Type B pancreatic cell (in vitro differentiated cells): ENCODE measurements around the gene STX2. TPM values are rescaled to one million over a fixed set of nuclear protein-coding genes. Genes with fewer than 3 reads are reported as not detected.

Source experiments
- DNase-seq: peaks from one replicate; pipeline ENCODE4 v3.0.0; 2021; ENCODE audit warnings: mixed read lengths; ENCODE audit not compliant: unreplicated experiment; ENCODE audit errors: extremely low spot score
- H3K27ac Mint-ChIP-seq: 2 replicates; pipeline ENCODE4 v1.8.0; 2021; ENCODE audit warnings: mild to moderate bottlenecking, mixed read lengths
- H3K27me3 Mint-ChIP-seq: 2 replicates; pipeline ENCODE4 v1.8.0; 2021; ENCODE audit warnings: mixed read lengths
- H3K36me3 Mint-ChIP-seq: 2 replicates; pipeline ENCODE4 v1.8.0; 2021; ENCODE audit warnings: mixed read lengths
- H3K4me1 Mint-ChIP-seq: one replicate; pipeline ENCODE4 v1.8.0; 2021; ENCODE audit warnings: mixed read lengths; ENCODE audit not compliant: unreplicated experiment
- H3K4me3 Mint-ChIP-seq: 2 replicates; pipeline ENCODE4 v1.8.0; 2021; ENCODE audit warnings: mild to moderate bottlenecking, mixed read lengths
- H3K9me3 Mint-ChIP-seq: 2 replicates; pipeline ENCODE4 v1.8.0; 2021; ENCODE audit warnings: mixed read lengths
- CTCF ChIP-seq: fragments of 200-600 bp; sonication (generic); conservative IDR thresholded peaks from 2 replicates; pipeline ENCODE4 v1.5.0; 2021; ENCODE audit warnings: antibody characterized with exemption, mild to moderate bottlenecking
- total RNA-seq: library from RNA; stranded (reverse); gene quantifications from 2 replicates; pipeline ENCODE4 v1.2.1, GENCODE V29; 2021; ENCODE audit warnings: low replicate concordance

STX2 gene
- total RNA-seq, 1 donor from 2014 or later, result 17.3 TPM

DNA sequence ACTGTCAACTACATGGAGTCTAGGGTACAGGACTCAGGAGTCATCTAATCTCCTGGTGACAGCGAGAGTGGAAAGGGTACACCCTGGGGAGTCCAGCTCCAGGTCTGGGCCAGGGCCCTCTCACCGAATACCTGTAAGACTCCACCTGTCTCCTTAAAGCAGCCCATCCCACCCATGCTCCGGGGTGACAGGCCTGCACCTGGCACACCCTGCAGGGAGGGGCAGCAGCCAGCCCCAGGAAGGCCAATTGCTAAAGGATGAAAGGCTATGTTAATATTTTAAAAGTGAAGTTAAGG, 45.5 kb downstream of the STX2 start:
- Mint-ChIP-seq H3K27me3 (no peaks in the 10 kb centered on the region), H3K27ac (peak overlapping the region; percentile 83), H3K4me3 (no peak overlapping the region), H3K4me1 (peaks cover 10% of the 10 kb centered on the region), H3K36me3 (no peaks in the 10 kb centered on the region), H3K9me3 (no peaks in the 10 kb centered on the region)
- DNase-seq, result no peak
- no peak for TF ChIP-seq CTCF

DNA sequence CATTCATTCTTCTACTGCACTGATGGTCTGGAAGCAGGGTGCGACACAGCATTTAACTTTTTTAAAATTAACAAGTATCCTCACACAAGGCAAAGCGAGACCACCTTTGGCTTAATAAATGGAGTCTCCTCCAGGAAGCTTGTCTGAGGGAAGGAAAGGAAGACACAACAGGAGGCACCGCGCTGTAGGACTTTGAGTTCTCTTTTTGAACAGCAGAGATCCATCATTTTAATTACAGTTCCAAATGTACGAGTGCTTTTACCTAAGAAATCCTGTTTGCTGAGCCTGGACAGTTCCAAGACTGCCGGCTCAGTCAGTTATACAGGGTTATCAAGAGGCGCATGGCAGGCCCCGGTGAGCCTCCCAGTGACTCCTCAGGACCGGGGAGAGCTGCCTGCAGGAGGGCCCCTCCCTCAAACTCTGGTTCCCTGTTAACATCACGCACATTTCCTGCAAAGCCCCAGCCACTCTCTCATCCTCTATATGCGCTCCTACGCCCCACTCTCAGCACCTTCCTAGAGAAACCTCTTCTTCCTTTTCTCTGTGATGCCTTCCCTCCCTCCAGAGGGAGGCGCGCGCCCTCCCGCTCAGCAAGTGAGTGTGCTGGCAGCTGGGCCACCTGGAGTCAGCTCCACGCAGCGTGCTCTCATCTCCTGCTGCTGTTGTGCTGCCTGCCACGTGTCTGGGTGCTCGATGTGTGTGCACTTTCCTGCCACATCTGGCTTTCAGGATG, 46.1 kb downstream of the STX2 start:
- Mint-ChIP-seq H3K36me3 (peaks cover 5% of the 10 kb centered on the region), H3K9me3 (no peaks in the 10 kb centered on the region), H3K27ac (peak overlapping the region; percentile 83), H3K27me3 (no peaks in the 10 kb centered on the region), H3K4me1 (peaks cover 15% of the 10 kb centered on the region), H3K4me3 (no peak overlapping the region)
- no peak for DNase-seq
- no peak for TF ChIP-seq CTCF

DNA sequence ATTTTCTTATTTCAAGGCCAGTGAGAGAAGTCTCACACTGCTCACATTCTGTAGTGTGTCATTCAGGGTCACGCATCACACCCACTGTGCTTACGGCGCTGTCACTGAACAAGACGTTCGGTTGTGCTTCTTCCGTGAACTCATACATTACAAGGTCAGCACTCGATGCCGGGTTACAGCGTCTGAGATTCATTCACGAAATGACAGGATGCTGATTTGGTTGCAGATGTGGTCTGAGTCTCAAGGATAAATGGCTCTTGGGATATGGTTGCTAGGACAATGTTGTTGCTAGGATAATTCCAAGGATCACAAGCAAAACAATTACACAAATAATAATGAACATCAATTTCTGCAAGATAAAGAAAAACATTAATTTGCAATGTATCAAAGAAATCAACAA, 47.4 kb downstream of the STX2 start:
- Mint-ChIP-seq H3K27ac (no peak overlapping the region), H3K9me3 (no peaks in the 10 kb centered on the region), H3K4me1 (peaks cover 17% of the 10 kb centered on the region), H3K4me3 (no peak overlapping the region), H3K36me3 (peaks cover 7% of the 10 kb centered on the region), H3K27me3 (no peaks in the 10 kb centered on the region)
- DNase-seq, result no peak
- TF ChIP-seq CTCF, result no peak

GRCh38 chr12:130788515-130788914, 50.5 kb downstream of the STX2 start:
- H3K4me1 Mint-ChIP-seq, result peaks cover 17% of the 10 kb centered on the region
- H3K27ac Mint-ChIP-seq, result no peak overlapping the region
- no peak for DNase-seq
- peaks cover 13% of the 10 kb centered on the region for H3K36me3 Mint-ChIP-seq
- H3K27me3 Mint-ChIP-seq, result no peaks in the 10 kb centered on the region
- no peak for TF ChIP-seq CTCF
- H3K4me3 Mint-ChIP-seq, result peak overlapping the region; percentile 23
- peaks cover 6% of the 10 kb centered on the region for H3K9me3 Mint-ChIP-seq

DNA sequence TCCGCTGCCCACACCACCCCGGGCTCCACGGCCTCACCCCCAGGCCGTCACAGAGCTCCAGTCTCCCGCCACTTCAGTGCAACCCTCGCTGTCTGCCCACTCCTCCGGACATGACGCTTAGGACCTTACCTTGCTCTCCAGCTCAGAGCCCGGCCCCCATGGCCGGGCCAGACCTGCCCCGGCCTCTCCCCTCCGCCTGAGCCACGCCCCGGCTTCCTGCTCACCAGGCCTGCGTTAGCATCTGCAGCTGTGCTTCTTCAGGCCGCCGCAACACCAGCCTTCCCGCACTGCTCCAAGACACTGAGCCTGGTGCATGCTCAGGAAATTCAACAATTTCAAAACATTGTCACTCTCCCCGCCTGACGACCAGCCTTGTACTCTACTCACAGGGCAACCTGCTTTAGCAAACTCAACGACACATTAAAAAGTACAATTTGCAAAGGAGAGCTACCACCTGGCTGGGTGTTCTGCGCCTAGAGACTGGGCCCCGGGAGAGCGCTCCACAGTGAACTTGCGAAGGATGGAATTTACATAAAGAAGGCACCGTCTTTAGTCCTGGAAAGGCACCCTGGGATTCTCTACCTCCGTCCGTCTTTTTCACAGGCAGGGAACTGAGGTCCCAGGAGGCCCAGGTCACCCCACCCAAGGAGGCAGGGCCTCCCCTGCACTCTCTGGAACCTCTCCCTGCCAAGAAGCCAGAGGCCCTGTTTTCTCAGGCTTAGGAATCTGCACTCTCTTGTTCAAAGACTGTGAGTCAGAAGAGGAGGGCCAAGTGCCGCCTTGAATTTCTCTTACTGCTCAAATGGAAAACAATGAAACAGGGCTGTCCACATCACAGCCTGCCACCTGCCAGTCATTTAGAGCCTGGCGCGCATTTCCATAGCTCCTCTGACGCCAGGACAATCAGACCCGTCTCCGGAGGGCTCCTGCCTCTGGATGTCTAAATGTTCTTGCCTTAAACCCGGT, 51.3 kb downstream of the STX2 start:
- peaks cover 9% of the 10 kb centered on the region for H3K4me1 Mint-ChIP-seq
- peaks cover 6% of the 10 kb centered on the region for H3K9me3 Mint-ChIP-seq
- peak overlapping the region; percentile 40 for H3K27ac Mint-ChIP-seq
- no peak for DNase-seq
- H3K4me3 Mint-ChIP-seq, result peak overlapping the region; percentile 23
- H3K27me3 Mint-ChIP-seq, result no peaks in the 10 kb centered on the region
- peaks cover 13% of the 10 kb centered on the region for H3K36me3 Mint-ChIP-seq
- TF ChIP-seq CTCF, result no peak
